HG03457 (cell line): ENCODE results near the gene CSTF3.
"Not testable (repeated sequence)": the region's sequence is repeated elsewhere in the genome, so short reads cannot be mapped to it uniquely, and the experiment has no call there.

Experiments
- ATAC-seq: cut with Tn5 transposase; IDR thresholded peaks from one replicate; pipeline ENCODE4 v1.9.1; 2021; ENCODE audit warnings: moderate number of reproducible peaks; ENCODE audit not compliant: unreplicated experiment

CSTF3 gene

DNA sequence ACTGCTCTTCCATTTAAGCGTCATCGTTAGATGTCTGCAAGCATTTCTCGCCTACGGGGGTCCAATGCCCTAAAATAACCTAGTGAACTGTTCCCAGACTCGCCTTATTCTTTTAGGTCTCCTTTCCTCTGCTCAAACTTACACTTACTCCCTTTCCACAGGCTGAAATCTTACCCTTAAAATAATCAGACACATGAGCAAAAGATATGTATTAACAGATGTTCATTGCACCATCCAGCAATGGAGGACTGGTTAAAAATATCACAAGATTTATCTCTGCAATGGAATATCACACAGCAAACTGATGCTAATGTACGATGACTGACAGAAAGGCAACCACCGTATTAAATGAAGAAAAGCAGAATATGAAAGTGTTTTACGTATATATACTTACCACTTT is 1.6 kb upstream of the CSTF3 start:
- ATAC-seq: no peak

DNA sequence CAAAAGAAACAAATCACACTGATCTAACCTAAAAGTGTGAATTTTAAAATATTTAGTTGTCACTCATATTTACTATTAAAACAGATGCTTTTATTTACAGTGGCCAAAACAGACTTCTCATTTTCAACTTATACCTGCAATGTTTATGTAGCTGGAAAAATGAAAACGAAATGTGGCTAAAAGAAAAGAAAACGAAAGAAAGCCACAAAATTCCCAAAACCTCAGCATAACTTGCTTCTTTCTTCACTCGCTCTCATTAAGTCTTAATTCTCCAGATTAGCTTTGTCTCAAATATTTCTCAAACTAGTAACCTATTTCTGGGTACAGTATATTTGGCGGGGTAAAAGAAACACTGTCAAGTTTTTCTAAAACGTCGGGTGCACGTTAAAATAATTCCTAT is 693 bp downstream of the CSTF3 start:
- ATAC-seq: no peak

DNA sequence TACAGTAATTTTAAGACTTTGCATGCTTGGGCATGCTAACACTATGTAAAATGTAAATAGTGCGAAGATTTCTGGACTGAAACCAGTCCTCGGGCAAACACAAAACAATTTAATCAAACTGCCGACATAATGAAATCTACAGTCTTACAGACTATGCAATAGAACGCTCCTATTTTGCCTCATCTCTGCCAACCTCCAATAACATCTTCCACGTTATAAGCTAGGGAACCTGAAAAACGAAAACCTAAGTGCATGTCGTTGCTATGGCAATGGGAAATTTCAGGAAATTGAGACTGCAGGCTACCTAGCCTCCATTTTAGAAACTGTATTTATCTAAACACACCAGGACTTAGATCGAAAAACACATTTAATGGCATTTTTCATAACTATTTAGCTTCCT is 1.1 kb downstream of the CSTF3 start:
- no peak for ATAC-seq

- ATAC-seq: not testable (repeated sequence)
These were observed 1.9 kb downstream of the CSTF3 start for GRCh38 chr11:33159378-33159867.

DNA sequence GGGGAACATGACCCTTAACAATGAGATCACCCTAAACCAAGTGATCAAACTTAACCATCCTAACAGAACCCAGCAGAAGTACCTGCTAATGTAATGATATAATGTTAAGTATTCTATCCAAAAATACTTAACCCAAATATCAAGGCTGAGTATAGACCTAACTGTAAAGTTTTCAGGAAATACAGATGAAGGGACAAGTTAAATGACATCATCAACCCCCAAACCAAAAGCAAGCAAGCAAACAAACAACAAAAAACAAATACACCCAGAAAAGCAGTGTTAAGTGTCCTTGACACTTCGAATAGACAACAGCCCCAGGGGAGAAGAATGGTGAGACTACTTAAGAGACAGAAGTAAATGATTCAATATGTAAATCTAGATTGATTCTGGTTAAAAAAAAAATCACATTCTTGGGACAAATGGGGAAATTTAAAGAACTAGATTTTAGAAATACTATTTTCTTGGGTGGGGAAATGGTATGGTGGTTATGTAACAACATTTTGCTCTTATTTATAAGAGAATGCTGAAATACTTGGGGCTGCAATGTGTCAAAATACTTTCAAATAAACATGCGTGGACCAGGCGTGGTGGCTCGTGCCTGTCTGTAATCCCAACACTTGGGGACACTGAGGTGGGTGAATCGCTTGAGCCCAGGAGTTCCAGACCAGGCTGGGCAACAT is 2.5 kb downstream of the CSTF3 start:
- no peak for ATAC-seq

GRCh38 chr11:33157103-33158027 is 3.9 kb downstream of the CSTF3 start:
- ATAC-seq: no peak

- ATAC-seq: no peak
These were observed 9.9 kb downstream of the CSTF3 start for GRCh38 chr11:33151399-33151798.

GRCh38 chr11:33147559-33147958 is 13.7 kb downstream of the CSTF3 start:
- no peak for ATAC-seq

DNA sequence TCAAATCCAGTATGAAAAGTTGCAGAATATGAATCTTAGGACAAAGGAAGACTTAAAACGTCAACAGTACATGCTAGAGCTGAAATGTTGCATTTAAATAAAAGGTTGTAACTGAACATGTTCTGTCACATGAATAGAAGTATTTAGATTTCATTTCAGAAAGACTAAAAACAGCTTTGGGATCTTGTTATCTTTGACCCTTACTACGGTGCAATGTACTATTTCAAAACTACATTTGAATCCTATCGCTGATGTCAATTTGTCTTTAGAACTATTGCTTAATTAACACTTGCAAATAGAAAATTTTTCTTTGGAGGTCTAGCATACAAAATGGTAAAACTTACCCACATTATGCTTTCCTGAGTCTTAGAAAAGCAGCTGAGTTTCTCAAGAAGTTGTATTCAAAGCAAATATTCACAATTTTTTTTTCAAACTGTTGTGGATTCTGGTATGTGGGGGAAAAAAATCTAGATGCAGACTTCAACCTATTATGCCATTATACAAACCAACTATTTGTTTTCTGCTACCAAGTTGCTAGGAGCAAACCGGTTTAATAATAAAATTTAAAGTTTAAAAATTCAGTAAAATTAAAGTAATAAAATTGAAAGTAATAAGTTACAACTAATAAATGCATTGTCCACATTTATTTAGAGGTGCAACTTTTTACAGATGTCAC is 25.4 kb downstream of the CSTF3 start:
- ATAC-seq: no peak

DNA sequence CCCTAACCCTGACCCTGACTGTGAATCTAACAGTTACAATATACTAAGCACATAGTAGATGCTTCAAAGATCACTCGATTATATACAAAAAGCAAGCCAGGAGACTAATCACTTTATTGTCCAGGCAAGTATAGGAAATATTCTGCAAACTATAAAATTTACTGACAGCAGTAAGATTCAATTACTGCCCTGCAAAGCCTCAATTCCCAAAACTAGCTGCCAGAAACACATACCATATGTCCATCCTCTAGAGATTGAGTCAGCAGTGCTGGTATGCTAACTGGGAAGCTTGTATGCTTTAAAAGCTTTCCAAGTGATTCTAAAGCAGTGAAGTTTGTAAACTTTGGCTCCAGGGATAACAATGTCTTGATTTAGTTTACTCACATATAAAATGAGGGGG is 26.1 kb downstream of the CSTF3 start:
- ATAC-seq: no peak

- no peak for ATAC-seq
These were observed 27.0 kb downstream of the CSTF3 start for GRCh38 chr11:33134276-33134675.

DNA sequence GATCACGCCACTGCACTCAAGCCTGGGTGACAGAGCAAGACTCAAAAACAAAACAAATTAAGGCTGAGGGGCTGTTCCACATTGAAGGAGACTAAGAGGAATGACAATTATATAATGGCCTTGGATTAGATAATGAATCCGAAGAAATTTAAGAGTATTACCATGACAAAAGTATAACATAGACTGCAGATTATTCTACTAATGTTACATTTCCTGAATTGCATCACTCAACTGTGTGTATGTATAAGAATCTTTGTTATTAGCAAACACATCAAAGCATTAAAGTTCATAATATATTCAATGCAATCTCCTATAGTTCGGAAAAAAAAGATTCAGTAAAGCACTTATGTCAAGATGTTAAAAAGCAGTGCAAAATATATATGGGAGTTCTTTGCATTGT is 27.5 kb downstream of the CSTF3 start:
- no peak for ATAC-seq

- ATAC-seq: no peak
These were observed 28.8 kb downstream of the CSTF3 start for GRCh38 chr11:33132510-33132909.

DNA sequence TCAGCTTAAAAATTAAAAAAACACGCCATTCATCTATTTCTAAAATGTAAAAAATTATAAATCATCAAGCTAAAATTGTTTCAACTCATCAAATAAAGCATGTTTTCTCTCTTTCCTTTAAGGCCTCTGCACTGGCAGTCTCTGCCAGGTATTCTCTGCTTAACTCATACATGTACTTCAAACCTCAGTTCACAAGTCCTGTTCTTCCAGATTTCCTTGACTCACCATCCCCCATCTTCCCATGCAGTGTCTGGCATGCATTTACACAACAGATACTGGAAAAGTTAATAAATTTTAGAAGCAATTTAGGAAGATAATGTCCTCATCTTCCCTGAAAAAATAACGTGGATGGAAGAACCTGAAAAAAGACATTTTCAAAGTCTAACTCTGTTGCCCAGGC is 32.5 kb downstream of the CSTF3 start:
- no peak for ATAC-seq

DNA sequence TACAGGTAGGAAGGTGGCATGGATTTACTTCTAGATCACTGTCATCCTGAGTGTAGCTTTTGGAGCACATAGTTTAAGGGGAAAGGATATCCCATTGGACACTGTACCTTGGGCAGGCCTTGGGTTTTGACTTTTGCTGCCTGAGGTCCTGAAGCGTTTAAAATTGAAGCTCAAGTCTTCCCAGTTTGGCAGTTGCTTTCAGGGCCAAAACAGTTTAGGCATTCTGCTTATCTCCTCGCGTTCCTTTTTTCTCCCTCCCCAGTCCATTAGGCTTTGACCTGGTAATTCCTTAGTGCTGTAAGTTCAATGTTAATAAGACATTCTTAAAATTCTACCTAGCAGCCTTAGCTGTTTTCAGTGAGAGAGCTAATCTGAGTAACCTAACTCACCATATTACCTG is 35.7 kb downstream of the CSTF3 start:
- no peak for ATAC-seq

GRCh38 chr11:33125025-33125424 is 36.3 kb downstream of the CSTF3 start:
- no peak for ATAC-seq

GRCh38 chr11:33122696-33123095 is 38.6 kb downstream of the CSTF3 start:
- not testable (repeated sequence) for ATAC-seq

DNA sequence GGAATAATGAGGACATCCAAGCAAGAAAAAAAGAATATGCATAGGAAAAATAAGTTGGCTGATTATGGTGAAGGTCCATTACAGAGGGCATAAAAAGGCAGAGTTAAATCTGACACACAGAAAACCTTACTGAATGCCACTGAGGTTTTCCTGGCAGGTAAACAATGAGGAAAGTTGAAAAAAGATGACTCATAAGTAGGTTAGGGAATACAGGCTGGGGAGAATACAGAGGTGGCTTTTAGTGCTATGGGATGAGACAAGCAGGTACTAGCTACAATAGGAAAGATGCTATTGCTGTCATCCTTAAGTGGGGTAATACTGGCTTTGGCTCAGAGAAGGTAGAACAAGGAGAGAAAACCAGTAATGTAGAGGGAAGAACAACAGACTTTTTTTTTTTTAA is 44.7 kb downstream of the CSTF3 start:
- ATAC-seq: no peak

- ATAC-seq: no peak
These were observed 51.2 kb downstream of the CSTF3 start for GRCh38 chr11:33110083-33110482.

- ATAC-seq: no peak
These were observed 51.9 kb downstream of the CSTF3 start for GRCh38 chr11:33109294-33109895.

DNA sequence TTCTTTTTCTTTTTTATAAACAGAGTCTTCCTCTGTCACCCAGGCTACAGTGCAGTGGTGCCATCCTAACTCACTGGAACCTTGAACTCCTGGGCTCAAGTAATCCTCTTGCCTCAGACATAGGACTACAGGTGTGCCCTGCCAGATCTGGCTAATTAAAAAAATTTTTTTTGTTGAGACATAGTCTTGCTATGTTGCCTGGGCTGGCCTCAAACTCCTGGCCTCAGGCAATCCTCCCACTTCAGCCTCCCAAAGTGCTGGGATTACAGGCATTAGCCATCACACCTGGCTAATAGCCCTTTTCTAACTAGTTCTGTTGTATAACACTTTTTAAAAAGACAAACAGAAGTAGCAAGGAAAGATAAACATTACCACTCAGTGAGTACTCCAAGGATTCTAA is 57.4 kb downstream of the CSTF3 start:
- no peak for ATAC-seq
